ENCODE data around the gene GXYLT2. TPM values are rescaled to one million over a fixed set of nuclear protein-coding genes. Genes with fewer than 3 reads are reported as not detected.

GXYLT2 gene
- total and polyA plus RNA-seq, 5 donors from 2014 or later, result 0.06 to 0.25 (median 0.10) TPM; not detected in 1

- Mint-ChIP-seq H3K27ac (no peak overlapping the region), H3K36me3 (no peaks in the 10 kb centered on the region), H3K4me3 (no peak overlapping the region), H3K4me1 (peaks cover 0 to 4% (median 0%) of the 10 kb centered on the region in 4 donors), H3K9me3 (no peaks in the 10 kb centered on the region), H3K27me3 (peaks cover 31% of the 10 kb centered on the region)
- Histone ChIP-seq H3K4me1 (ENCODE audit: control insufficient read depth, insufficient read depth, low read length, poor library complexity, severe bottlenecking) (no peaks in the 10 kb centered on the region), H3K27me3 (ENCODE audit: control insufficient read depth, insufficient read depth, low read length) (peaks cover 8% of the 10 kb centered on the region), H3K4me3 (ENCODE audit: low read depth, low read length) (no peak overlapping the region), H3K36me3 (ENCODE audit: control insufficient read depth, insufficient read depth, low read length) (no peaks in the 10 kb centered on the region), H3K27ac (ENCODE audit: insufficient read depth, low read length, poor library complexity, severe bottlenecking) (no peak overlapping the region), H3K9me3 (ENCODE audit: control insufficient read depth in 2 of 2, low read length in 2 of 2) (no peaks in the 10 kb centered on the region)
- ATAC-seq (ENCODE audit: low read depth in 2 of 2) (no peak), DNase-seq (no peak)
These were observed 32.8 kb upstream of the GXYLT2 start for GRCh38 chr3:72855001-72855400.

GRCh38 chr3:72860053-72860452, 27.8 kb upstream of the GXYLT2 start:
- H3K36me3 Mint-ChIP-seq, result no peaks in the 10 kb centered on the region
- H3K27ac Mint-ChIP-seq, result no peak overlapping the region
- peaks cover under 1% of the 10 kb centered on the region for H3K27me3 ChIP-seq (ENCODE audit: control insufficient read depth, insufficient read depth, low read length)
- H3K9me3 ChIP-seq (ENCODE audit: control insufficient read depth in 2 of 2, low read length in 2 of 2), result no peaks in the 10 kb centered on the region
- no peak for ATAC-seq (ENCODE audit: low read depth in 2 of 2)
- H3K36me3 ChIP-seq (ENCODE audit: control insufficient read depth, insufficient read depth, low read length), result no peaks in the 10 kb centered on the region
- H3K27me3 Mint-ChIP-seq, result peaks cover 27% of the 10 kb centered on the region
- H3K4me1 Mint-ChIP-seq, result no peaks in the 10 kb centered on the region
- no peak for DNase-seq
- no peak overlapping the region for H3K27ac ChIP-seq (ENCODE audit: insufficient read depth, low read length, poor library complexity, severe bottlenecking)
- H3K4me3 Mint-ChIP-seq, result no peak overlapping the region
- H3K9me3 Mint-ChIP-seq, result no peaks in the 10 kb centered on the region
- no peaks in the 10 kb centered on the region for H3K4me1 ChIP-seq (ENCODE audit: control insufficient read depth, insufficient read depth, low read length, poor library complexity, severe bottlenecking)
- H3K4me3 ChIP-seq (ENCODE audit: low read depth, low read length), result no peak overlapping the region

GRCh38 chr3:72860846-72861245, 27.0 kb upstream of the GXYLT2 start:
- no peaks in the 10 kb centered on the region for H3K27me3 ChIP-seq (ENCODE audit: control insufficient read depth, insufficient read depth, low read length)
- H3K9me3 Mint-ChIP-seq, result no peaks in the 10 kb centered on the region
- no peaks in the 10 kb centered on the region for H3K36me3 Mint-ChIP-seq
- no peaks in the 10 kb centered on the region for H3K9me3 ChIP-seq (ENCODE audit: control insufficient read depth in 2 of 2, low read length in 2 of 2)
- H3K36me3 ChIP-seq (ENCODE audit: control insufficient read depth, insufficient read depth, low read length), result no peaks in the 10 kb centered on the region
- H3K4me1 Mint-ChIP-seq, result no peaks in the 10 kb centered on the region
- DNase-seq (no peak), ATAC-seq (ENCODE audit: low read depth in 2 of 2) (no peak)
- H3K27ac Mint-ChIP-seq, result no peak overlapping the region
- peaks cover 22% of the 10 kb centered on the region for H3K27me3 Mint-ChIP-seq
- no peak overlapping the region for H3K4me3 Mint-ChIP-seq
- no peak overlapping the region for H3K27ac ChIP-seq (ENCODE audit: insufficient read depth, low read length, poor library complexity, severe bottlenecking)
- no peaks in the 10 kb centered on the region for H3K4me1 ChIP-seq (ENCODE audit: control insufficient read depth, insufficient read depth, low read length, poor library complexity, severe bottlenecking)
- H3K4me3 ChIP-seq (ENCODE audit: low read depth, low read length), result no peak overlapping the region

GRCh38 chr3:72862314-72863090, 25.3 kb upstream of the GXYLT2 start:
- Histone ChIP-seq H3K9me3 (ENCODE audit: control insufficient read depth in 2 of 2, low read length in 2 of 2) (no peaks in the 10 kb centered on the region), H3K27ac (ENCODE audit: insufficient read depth, low read length, poor library complexity, severe bottlenecking) (no peak overlapping the region), H3K4me3 (ENCODE audit: low read depth, low read length) (no peak overlapping the region), H3K4me1 (ENCODE audit: control insufficient read depth, insufficient read depth, low read length, poor library complexity, severe bottlenecking) (no peaks in the 10 kb centered on the region), H3K27me3 (ENCODE audit: control insufficient read depth, insufficient read depth, low read length) (peaks cover 1% of the 10 kb centered on the region), H3K36me3 (ENCODE audit: control insufficient read depth, insufficient read depth, low read length) (no peaks in the 10 kb centered on the region)
- no peaks in the 10 kb centered on the region for H3K4me1 Mint-ChIP-seq
- no peaks in the 10 kb centered on the region for H3K36me3 Mint-ChIP-seq
- H3K27ac Mint-ChIP-seq, result peak overlapping the region in 1 of 3 donors; percentile 10
- ATAC-seq (ENCODE audit: low read depth in 2 of 2) (no peak), DNase-seq (no peak)
- no peaks in the 10 kb centered on the region for H3K9me3 Mint-ChIP-seq
- no peak overlapping the region for H3K4me3 Mint-ChIP-seq
- H3K27me3 Mint-ChIP-seq, result peaks cover 26% of the 10 kb centered on the region

- no peak for ATAC-seq (ENCODE audit: low read depth in 2 of 2)
- Mint-ChIP-seq H3K27me3 (peaks cover 23% of the 10 kb centered on the region), H3K4me3 (no peak overlapping the region), H3K4me1 (no peaks in the 10 kb centered on the region), H3K36me3 (no peaks in the 10 kb centered on the region), H3K27ac (no peak overlapping the region), H3K9me3 (no peaks in the 10 kb centered on the region)
- Histone ChIP-seq H3K4me3 (ENCODE audit: low read depth, low read length) (no peak overlapping the region), H3K27ac (ENCODE audit: insufficient read depth, low read length, poor library complexity, severe bottlenecking) (no peak overlapping the region), H3K4me1 (ENCODE audit: control insufficient read depth, insufficient read depth, low read length, poor library complexity, severe bottlenecking) (no peaks in the 10 kb centered on the region), H3K9me3 (ENCODE audit: control insufficient read depth in 2 of 2, low read length in 2 of 2) (no peaks in the 10 kb centered on the region), H3K36me3 (ENCODE audit: control insufficient read depth, insufficient read depth, low read length) (no peaks in the 10 kb centered on the region), H3K27me3 (ENCODE audit: control insufficient read depth, insufficient read depth, low read length) (peaks cover 9% of the 10 kb centered on the region)
- DNase-seq, result no peak
These were observed 15.7 kb upstream of the GXYLT2 start for GRCh38 chr3:72872183-72872582.

- Histone ChIP-seq H3K27ac (ENCODE audit: insufficient read depth, low read length, poor library complexity, severe bottlenecking) (no peak overlapping the region), H3K4me1 (ENCODE audit: control insufficient read depth, insufficient read depth, low read length, poor library complexity, severe bottlenecking) (peaks cover 11% of the 10 kb centered on the region), H3K36me3 (ENCODE audit: control insufficient read depth, insufficient read depth, low read length) (no peaks in the 10 kb centered on the region), H3K4me3 (ENCODE audit: low read depth, low read length) (no peak overlapping the region), H3K9me3 (ENCODE audit: control insufficient read depth in 2 of 2, low read length in 2 of 2) (peaks cover 6 to 9% of the 10 kb centered on the region in 2 experiments), H3K27me3 (ENCODE audit: control insufficient read depth, insufficient read depth, low read length) (peaks cover 46% of the 10 kb centered on the region)
- no peak for ATAC-seq (ENCODE audit: low read depth in 2 of 2)
- peaks cover 0 to 10% (median 4%) of the 10 kb centered on the region in 7 donors for H3K9me3 Mint-ChIP-seq
- no peak for DNase-seq
- H3K36me3 Mint-ChIP-seq, result no peaks in the 10 kb centered on the region
- H3K27ac Mint-ChIP-seq, result no peak overlapping the region
- peaks cover 75% of the 10 kb centered on the region for H3K27me3 Mint-ChIP-seq
- H3K4me3 Mint-ChIP-seq, result peak overlapping the region; percentile 25 to 84 (median 47)
- peaks cover 0 to 12% (median 6%) of the 10 kb centered on the region in 4 donors for H3K4me1 Mint-ChIP-seq
These were observed 522 bp upstream of the GXYLT2 start for GRCh38 chr3:72887343-72887704.

- H3K4me3 ChIP-seq (ENCODE audit: low read depth, low read length), result no peak overlapping the region
- H3K27me3 Mint-ChIP-seq, result peaks cover 82% of the 10 kb centered on the region
- H3K4me1 ChIP-seq (ENCODE audit: control insufficient read depth, insufficient read depth, low read length, poor library complexity, severe bottlenecking), result peaks cover 11% of the 10 kb centered on the region
- H3K27ac Mint-ChIP-seq, result no peak overlapping the region
- H3K4me3 Mint-ChIP-seq, result peak overlapping the region in 3 of 4 donors; percentile 27 to 55 (median 53)
- no peaks in the 10 kb centered on the region for H3K36me3 ChIP-seq (ENCODE audit: control insufficient read depth, insufficient read depth, low read length)
- H3K27ac ChIP-seq (ENCODE audit: insufficient read depth, low read length, poor library complexity, severe bottlenecking), result no peak overlapping the region
- peaks cover 0 to 4% of the 10 kb centered on the region in 2 experiments for H3K9me3 ChIP-seq (ENCODE audit: control insufficient read depth in 2 of 2, low read length in 2 of 2)
- DNase-seq (no peak), ATAC-seq (ENCODE audit: low read depth in 2 of 2) (no peak)
- H3K27me3 ChIP-seq (ENCODE audit: control insufficient read depth, insufficient read depth, low read length), result peaks cover 47% of the 10 kb centered on the region
- peaks cover 0 to 12% (median 6%) of the 10 kb centered on the region in 4 donors for H3K4me1 Mint-ChIP-seq
- H3K9me3 Mint-ChIP-seq, result peaks cover 0 to 6% (median 0%) of the 10 kb centered on the region in 7 donors
- H3K36me3 Mint-ChIP-seq, result no peaks in the 10 kb centered on the region
These were observed 882 bp downstream of the GXYLT2 start for GRCh38 chr3:72888546-72889309.

All from CD4-positive, CD25-positive, alpha-beta regulatory T cell (primary cell).